HG02642 (cell line): ENCODE data around the gene RASL10A.
"Not testable (repeated sequence)": the region's sequence is repeated elsewhere in the genome, so short reads cannot be mapped to it uniquely, and the experiment has no call there.

Source experiments
- ATAC-seq: cut with Tn5 transposase; IDR thresholded peaks from one replicate; pipeline ENCODE4 v1.9.1; 2021; ENCODE audit warnings: mild to moderate bottlenecking; ENCODE audit not compliant: unreplicated experiment, poor library complexity

RASL10A gene, protein sequence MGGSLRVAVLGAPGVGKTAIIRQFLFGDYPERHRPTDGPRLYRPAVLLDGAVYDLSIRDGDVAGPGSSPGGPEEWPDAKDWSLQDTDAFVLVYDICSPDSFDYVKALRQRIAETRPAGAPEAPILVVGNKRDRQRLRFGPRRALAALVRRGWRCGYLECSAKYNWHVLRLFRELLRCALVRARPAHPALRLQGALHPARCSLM

DNA sequence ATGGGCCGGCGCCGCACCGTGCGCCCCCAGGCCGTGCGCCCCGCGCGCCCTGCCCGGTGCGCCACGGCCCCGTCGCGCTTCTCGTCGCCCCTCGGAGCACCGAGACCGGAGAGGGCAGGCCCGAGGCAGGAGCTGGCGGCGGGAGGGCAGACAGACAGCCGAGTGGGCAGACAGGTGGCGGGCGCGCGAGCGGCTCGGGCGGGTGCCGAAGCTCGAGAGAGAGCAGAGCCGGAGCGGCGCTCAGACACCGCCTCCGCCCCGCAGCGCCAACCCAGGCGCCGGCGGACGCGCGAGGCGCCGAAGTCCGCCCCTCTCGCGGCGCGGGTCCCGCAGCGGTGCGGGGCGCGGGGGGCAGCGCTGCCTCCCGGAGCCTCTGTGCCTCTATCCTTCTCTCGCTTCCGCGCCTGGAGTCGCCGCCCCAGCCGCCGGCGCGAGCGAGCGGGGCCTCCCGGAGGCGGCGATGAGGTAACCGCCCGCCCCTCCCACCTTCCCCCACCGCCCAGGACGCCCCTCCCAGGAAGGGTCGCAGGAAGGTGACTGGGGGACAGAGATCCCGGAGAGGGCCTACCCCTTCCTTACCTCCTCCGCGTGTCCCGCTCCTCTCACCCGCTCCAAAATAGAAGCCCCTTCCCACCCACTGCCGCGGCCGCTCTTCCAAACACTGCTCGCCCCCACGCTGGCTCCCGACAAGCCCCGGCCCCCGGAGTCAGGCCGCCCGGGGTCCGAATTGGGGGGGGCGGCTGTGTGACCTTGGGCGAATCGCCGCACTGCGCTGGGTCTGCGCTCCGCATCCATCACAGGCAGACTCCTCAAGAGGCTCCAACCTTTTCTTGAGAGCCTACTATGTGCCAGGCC, at the start of gene RASL10A:
RASL10A (minus strand) TSS at position 412 of the 855 bp plus-strand sequence. CDS start 451 bp downstream, outside the sequence.
- no peak for ATAC-seq

DNA sequence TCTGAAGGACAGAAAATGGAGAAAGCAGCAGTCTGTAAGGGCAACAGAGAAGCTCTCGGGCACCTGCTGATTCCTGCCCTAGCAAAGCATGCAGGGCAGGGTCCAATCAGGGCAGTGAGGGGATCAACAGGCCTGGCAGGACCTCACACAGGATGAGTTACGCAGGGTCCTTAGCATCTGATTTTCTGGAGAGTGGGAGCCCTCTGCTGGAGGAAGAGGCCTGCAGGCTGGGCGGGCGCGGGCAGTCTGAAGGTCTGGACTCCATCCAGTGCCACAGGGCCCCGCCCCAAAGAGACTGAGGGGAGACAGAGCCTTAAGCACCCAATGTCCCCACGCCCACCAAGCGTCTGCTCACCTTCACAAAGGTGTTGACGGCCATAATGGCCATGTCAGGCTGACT, 44.0 kb upstream of the RASL10A start:
- ATAC-seq = no peak

DNA sequence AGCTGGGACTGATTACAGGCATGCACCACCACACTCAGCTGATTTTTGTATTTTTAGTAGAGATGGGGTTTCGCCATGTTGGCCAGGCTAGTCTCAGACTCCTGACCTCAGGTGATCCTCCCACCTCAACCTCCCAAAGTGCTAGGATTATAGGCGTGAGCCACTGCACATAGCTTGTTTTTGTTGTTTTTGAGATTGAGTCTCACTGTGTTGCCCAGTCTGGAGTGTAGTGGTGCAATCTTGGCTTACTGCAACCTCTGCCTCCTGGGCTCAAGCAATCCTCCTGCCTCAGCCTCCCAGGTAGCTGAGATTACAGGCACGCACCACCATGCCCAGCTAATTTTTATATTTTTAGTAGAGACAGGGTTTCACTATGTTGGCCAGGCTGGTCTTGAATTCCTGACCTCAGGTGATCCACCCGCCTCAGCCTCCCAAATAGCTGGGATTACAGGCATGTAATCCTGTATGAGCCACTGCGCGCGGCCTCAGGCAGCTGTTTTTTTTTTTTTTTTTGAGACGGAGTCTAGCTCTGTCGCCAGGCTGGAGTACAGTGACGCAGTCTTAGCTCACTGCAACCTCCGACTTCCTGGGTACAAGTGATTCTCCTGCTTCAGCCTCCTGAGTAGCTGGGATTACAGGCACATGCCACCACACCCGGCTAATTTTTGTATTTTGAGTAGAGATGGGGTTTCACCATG, 41.8 kb upstream of the RASL10A start:
- not testable (repeated sequence) for ATAC-seq

DNA sequence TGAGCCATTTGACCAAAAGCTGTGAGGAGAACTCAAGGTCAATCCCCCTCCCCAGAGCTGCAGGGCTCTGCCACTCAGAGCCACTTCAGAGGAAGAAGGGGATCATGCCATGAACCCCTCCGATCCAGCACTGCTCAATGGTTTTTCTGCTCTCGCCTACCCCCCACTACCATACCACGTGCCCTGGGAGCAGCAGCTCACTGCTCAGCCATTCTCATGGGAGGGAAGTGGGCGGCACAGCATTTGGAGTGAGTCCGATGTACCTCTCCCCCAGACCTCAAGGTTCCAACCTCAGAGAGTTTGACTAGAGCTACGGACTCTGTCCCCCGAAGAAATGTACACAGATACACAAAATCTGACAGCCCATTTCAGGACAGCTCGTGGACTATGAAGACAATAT, 38.4 kb upstream of the RASL10A start:
- ATAC-seq = no peak

DNA sequence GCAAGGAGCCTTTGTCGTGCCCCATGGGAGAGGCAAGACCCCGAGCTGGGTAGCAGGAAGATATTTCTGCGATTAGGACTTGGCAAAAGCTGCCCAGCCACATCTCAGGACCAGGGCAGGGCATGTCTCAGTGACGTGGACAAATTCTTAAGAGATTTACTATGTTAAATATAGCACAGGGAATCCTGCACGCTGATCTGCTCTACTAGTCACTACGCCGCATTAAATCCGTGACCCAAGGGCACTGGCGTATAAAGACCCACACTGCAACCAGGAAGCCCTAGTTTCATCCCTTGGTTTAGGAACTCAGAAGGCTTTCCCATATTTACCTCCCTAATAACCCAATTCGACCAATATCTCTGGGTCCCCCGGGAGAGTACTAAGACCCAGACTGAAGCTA, 37.8 kb upstream of the RASL10A start:
- ATAC-seq = no peak

DNA sequence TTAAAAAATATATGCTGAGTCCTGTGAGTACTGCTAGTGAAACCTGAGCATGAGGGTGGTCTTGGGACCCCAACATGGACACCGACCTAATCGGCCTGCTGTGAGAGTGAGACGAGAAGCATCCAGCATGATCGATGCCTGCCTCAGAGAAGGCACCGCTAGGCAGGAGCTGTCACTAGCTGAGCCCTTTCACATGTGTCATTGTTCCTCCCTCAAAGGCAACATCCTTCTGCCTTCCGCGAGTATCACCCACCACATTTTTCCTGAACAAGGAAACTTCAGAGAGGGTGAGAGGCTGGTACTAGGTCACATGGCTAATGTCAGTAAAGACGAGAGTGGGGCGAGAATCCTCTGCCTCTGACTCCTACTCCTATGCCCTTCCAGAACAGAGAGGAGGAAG, 37.3 kb upstream of the RASL10A start:
- ATAC-seq = no peak

DNA sequence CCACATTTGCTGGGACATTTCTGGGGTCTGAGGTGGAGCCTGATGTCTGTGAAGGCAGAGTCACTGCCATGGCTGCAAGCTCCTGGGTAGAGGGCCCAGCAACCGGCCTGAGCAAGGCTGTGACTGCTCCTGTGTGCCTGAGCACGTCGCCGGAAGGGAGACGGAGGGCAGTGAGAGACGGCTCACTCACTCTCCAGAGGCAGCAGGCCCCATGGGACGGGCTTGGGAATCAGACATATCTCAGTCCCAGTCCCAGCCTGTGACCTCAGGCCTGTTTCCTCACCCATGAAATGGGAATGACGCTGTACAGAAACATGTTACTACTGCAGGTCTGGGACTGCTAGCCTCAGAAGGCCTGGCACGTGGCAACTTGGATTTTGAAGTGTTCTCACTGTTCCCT, 36.4 kb upstream of the RASL10A start:
- ATAC-seq = no peak

DNA sequence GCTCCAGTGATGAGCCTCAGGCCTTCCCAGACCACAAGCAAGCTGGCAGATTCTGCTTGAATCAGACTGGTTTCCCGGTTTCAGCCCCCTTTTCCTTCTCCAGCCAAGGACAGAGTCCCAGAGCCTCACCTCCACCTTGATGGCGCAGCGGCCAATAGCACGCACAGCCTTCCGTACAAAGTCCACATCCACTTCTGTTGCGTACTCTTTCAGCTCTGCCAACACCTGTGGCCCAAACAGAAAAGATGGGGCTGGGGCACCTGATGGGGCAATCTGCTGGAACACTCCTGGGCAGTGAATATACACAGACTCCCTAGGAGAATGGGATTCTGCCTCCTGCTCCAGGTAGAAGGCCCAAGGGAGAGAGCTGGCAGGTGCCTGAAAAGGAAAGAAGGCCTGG, 35.5 kb upstream of the RASL10A start:
- no peak for ATAC-seq

DNA sequence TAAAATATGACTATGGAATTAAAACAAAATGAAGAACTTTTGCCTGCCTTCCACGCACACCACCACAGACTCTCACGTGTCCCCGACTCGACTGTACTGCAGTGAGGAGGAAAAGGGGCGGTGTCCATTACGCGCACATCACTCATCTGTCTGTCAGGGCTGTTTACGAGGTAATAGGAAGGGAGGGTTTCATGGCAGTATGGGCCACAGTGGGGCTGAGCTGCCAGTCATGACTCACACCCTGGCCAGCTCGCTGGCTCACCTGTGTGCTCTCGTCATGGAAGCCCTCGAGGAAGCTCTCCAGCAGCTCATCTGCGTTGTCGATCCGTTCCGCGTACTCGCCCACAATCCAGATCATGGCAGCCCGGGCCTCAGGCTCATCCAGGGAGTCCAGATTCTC, 33.5 kb upstream of the RASL10A start:
- no peak for ATAC-seq

DNA sequence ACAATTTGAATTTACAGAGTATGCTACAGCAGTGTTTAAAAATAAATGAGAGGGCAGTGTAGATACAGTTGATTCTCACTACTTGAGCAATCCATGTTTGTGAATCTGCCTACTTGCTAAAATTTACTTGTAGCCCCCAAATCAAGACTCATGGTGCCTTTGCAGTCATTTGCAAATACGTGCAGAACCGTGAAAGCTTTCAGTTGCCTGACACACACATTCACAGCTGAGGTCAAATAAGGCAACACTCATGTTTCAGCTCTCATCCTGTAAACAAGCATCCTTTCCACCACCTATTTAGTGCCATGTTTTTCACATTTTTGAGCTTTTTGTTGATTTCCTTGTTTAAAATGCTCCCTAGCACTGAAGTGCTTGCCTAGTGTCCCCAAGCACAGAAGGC, 32.5 kb upstream of the RASL10A start:
- ATAC-seq = no peak

DNA sequence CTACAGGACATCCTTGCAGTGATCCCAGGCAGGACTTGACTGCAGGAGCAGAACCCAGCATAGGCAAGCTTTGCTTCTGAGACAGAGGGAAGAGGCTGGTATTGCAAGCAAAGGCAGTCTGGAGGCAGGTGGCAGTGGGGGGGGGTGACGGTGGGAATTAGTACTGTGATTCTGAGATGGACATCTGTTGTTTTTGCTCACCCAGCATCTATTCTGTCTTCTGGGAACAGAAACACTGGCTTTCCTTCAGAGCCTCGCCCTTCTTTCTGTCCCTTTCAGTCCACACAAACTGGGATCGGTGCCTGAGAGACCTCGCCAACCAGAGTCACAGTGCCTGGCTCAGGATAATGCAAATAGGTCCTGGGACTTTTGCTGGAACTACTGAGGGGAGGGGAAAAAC, 31.2 kb upstream of the RASL10A start:
- no peak for ATAC-seq

DNA sequence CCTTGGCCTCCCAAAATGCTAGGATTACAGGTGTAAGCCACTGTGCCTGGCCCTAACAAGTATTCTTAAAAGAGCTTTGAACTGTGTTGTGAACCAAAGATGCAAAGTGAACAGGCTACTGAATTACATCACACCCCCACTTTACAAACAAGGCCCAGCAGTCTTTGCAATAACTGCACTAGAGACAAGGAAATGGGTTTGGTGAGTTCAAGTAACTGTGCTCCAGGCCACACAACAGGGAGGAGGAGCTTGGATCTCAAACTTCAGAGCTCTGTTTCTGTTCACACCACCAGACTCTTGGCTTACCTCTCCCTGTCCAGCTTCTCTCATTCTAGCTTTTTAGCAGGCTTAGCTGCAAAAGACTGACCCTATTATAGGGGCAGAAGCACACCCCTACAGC, 30.4 kb upstream of the RASL10A start:
- ATAC-seq = no peak

DNA sequence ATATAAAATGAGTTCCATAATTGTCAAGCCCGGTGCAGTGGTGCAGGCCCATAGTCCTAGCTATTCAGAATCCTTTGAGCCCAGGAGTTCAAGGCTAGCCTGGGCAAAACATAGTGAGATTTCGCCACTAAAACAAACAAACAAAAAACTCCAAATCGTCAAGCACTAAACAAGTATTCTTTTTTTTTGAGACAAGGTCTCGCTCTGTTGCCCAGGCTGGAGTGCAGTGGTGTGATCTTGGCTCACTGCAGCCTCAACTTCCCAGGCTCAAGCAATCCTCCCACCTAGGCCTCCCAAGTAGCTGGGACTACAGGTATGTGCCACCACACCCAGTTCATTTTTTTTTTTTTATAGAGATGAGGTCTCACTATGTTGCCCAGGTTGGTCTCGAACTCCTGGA, 29.4 kb upstream of the RASL10A start:
- ATAC-seq = not testable (repeated sequence)

DNA sequence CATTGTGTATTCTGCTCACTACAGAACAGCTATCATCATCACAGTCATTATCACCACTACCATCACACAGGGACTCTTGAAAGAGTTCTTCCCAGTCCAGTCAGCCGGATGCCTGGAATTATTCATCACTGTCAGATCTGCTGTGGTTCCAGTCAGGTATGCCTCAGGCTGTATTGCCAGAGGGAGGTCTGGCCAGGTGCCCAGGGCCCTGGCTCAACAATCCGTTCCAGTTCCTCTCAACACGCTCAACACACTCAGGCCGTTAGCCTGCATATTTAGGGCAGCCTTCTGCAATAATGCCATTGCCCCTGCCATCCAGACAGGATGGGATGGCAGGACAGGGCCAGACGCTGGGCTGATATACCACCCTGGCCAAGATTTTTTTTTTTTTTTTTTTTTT, 28.6 kb upstream of the RASL10A start:
- ATAC-seq = no peak

DNA sequence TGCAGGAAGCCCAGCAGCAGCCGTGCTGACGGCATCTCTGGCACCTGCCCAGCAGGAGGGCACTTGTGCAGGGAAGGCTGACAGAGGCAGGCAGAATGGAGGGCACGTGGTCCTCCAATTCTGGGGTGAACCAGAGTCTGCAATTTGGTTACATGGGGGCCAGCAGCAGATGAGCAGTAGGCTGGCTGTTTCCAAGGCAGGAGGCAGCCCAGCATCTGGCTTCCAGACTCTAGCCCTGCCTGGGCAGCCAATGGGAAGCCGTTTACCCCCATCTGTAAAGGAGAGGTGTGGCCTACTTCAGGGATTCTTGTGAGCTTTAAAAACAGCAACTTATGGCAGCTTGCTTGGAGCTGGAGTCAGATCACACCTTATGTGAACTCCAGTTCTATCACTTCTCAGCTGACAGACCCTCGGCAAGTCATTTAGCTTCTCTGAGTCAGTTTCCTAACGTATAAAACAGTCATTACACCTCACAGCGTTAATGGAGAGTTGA, 27.9 kb upstream of the RASL10A start:
- ATAC-seq = no peak

DNA sequence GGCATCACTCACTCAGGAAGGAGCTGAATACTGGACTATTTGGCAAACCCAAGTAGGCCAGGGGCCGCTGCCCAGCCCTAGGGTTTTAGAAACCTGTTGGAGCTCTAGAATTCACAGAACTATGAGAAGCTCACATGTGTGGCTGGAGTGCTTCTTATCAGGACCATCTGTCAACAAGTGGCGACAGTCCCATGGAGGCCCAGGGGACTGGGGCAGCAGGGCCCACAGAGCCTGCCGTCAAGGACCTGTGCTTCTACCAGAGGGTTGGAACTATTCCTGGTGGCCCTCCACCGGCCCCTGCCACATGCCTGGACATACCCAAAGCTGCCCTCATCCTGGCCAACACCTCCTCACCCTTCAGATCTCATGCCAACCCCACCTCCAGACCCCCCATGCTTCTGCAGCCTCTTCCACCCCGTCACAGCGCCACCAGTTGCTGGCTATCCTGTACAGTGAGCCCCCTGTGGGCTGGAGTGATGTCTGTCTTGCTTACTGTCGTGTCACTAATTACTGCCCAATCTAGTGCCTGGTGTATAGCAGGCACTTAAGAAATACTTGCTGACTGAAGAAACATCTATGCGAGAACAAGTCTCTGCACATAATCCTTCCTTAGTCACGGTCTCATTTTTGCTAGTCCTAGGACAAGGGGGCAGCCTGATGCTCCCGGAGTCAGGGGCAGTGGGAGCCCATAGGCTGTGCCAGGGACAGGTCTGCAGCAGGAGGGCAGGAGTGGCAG, 27.2 kb upstream of the RASL10A start:
- no peak for ATAC-seq

DNA sequence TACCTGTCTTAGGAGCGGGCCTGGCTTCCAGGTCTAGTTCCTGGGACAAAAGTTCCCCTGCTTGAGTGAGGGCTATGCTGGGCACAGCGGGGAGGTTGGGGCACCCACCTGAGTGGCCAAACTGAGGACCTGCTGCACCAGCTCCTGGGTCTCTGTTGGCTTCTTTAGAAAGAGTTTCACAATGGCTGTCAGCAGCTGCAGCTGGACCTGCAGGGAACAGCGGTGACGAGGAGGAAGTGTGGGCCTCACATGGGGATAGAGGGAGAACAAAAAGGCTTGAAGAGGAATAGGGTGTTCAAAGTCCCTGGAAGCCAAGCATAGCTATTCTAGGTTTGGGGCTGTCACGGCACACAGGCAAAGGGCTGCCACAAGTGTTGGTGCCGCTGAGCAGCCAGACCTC, 26.7 kb upstream of the RASL10A start:
- ATAC-seq = no peak

DNA sequence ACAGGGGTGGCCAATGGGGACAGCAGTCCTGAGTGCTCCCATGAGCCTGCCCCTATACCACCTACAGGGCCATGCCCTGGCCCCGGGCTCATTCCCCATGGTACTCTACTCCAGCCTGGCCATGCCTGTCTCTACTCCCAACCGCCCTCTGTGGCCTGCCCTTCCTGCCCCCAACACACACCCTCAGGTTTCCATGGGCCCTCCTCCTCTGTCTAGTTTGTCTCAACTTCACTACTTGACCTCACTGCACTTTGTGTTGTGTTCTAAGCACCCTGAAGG, 26.3 kb upstream of the RASL10A start:
- no peak for ATAC-seq

DNA sequence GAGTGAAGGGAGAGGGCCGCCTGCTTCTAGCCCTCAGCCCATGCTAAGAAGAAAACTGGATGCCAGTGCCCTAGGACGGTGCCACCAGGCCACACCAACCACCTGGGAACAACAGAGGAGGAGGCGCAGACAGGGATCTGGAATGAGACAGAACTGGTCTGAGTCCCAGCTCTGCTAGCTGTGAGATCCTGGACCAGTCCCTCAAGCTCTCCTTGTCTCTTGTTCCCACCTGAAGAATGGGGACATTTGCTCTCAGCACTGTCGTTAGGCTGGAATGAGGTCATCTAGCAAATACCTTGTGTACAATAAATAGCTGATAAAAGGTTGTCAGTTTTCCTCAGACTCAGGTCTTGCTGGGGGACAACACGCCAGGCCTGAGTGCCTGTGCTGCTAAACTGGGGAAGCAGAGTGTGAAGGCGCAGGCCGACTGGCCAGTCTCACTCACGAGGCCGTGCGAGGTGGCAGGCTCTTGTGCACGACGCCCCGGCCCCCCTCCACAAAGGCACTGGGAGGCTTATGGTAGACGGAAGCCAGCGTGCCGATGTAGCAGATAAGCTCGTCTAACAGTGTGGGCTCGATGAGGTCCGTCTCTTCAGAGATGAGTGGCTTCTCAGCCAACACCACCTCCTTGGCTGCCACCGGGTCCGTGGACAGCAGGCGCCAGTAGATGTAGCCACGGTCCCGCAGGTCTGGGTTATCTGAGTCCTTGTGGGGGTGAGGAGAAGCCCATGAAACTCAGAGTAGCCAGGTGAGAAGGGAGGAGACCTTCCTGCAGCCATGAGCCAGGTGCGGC, 25.8 kb upstream of the RASL10A start:
- ATAC-seq = no peak

DNA sequence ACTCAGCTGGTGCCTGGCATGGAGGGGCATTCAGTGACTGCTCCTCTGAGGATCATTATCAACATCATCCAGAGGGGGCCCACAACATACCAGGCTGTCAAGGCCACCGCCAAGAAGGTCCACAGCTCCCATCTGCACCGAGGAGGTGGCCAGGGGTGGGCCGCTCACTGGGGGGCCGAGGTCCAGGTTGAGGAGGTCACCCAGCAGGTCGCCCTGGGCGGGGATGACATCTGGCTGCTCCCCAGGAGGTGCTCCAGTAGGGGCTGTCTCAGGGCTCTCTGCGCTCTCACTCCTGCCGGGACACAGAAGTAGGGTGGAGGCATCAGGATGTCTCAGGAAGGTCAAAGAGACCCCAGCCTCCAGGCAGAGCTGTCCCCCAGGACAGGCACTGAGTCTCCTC, 25.1 kb upstream of the RASL10A start:
- no peak for ATAC-seq
